Lower lobe of right lung (tissue), 2 donors: ENCODE measurements around the gene ALDH3A1. TPM values are rescaled to one million over a fixed set of nuclear protein-coding genes. Genes with fewer than 3 reads are reported as not detected.

ENCODE experiments used
- ATAC-seq, 2 donors: fragments of 200-7000 bp; cut with Tn5 transposase; one replicate each; pipeline ENCODE4 v1.9.1; 2020 to 2022; ENCODE audit warnings: mild to moderate bottlenecking in 2 of 2, moderate library complexity in 2 of 2
- DNase-seq: peaks from one replicate; pipeline ENCODE4 v3.0.0-alpha.2; 2020
- H3K27ac ChIP-seq: fragments of 200-600 bp; one replicate; pipeline ENCODE4 v1.8.0; 2022
- H3K27me3 ChIP-seq: fragments of 200-600 bp; one replicate; pipeline ENCODE4 v1.8.0; 2022; ENCODE audit warnings: low read depth
- H3K36me3 ChIP-seq: fragments of 200-600 bp; one replicate; pipeline ENCODE4 v1.8.0; 2022; ENCODE audit warnings: mild to moderate bottlenecking
- H3K4me1 ChIP-seq: fragments of 200-600 bp; one replicate; pipeline ENCODE4 v1.8.0; 2022
- H3K4me3 ChIP-seq: fragments of 200-600 bp; one replicate; pipeline ENCODE4 v1.8.0; 2022; ENCODE audit warnings: mild to moderate bottlenecking
- H3K9me3 ChIP-seq: fragments of 200-600 bp; one replicate; pipeline ENCODE4 v1.8.0; 2022
- intact Hi-C: fragments of 100-400 bp; cut with DNase I; formaldehyde crosslinking; loops from one replicate; pipeline ENCODE4 v1.11.0; 2022
- total RNA-seq: library from RNA; stranded (reverse); fragmentation: NEBNext Ultra II Directional; extraction: Animal tissue kit (Norgen Biotek cat#: 25700); gene quantifications from one replicate; pipeline ENCODE4 v1.2.1, GENCODE V29; 2021
- TF ChIP-seq, protein P1 (sequence below): fragments of 200-600 bp; IDR thresholded peaks from one replicate; pipeline ENCODE4 v1.8.0; 2022; ENCODE audit warnings: antibody characterized with exemption, mild to moderate bottlenecking
- donor health status: DM: no; HTN: yes; CAD: no; lungs with severe emphysema.

Gene ALDH3A1
- total RNA-seq, 1 donor from 2014 or later, result 6.7 TPM

GRCh38 chr17:19708431-19709175, 39.5 kb downstream of the ALDH3A1 start:
- Histone ChIP-seq H3K27ac (no peak overlapping the region), H3K27me3 (no peaks in the 10 kb centered on the region), H3K36me3 (no peaks in the 10 kb centered on the region), H3K4me1 (peaks cover 14% of the 10 kb centered on the region), H3K4me3 (no peak overlapping the region), H3K9me3 (no peaks in the 10 kb centered on the region)
- no peak for ATAC-seq
- TF ChIP-seq, protein P1, sequence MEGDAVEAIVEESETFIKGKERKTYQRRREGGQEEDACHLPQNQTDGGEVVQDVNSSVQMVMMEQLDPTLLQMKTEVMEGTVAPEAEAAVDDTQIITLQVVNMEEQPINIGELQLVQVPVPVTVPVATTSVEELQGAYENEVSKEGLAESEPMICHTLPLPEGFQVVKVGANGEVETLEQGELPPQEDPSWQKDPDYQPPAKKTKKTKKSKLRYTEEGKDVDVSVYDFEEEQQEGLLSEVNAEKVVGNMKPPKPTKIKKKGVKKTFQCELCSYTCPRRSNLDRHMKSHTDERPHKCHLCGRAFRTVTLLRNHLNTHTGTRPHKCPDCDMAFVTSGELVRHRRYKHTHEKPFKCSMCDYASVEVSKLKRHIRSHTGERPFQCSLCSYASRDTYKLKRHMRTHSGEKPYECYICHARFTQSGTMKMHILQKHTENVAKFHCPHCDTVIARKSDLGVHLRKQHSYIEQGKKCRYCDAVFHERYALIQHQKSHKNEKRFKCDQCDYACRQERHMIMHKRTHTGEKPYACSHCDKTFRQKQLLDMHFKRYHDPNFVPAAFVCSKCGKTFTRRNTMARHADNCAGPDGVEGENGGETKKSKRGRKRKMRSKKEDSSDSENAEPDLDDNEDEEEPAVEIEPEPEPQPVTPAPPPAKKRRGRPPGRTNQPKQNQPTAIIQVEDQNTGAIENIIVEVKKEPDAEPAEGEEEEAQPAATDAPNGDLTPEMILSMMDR, result no peak
- intact Hi-C loops, result no loop called here
- DNase-seq, result no peak

GRCh38 chr17:19707728-19708221, 40.3 kb downstream of the ALDH3A1 start:
- peaks cover 23% of the 10 kb centered on the region for H3K4me1 ChIP-seq
- H3K27me3 ChIP-seq, result no peaks in the 10 kb centered on the region
- H3K4me3 ChIP-seq, result no peak overlapping the region
- TF ChIP-seq, protein P1, result no peak
- no peak overlapping the region for H3K27ac ChIP-seq
- no peak for DNase-seq
- ATAC-seq, result peak in 1 of 2 donors; percentile 3
- H3K36me3 ChIP-seq, result no peaks in the 10 kb centered on the region
- no peaks in the 10 kb centered on the region for H3K9me3 ChIP-seq
- intact Hi-C loops, result no loop called here

DNA sequence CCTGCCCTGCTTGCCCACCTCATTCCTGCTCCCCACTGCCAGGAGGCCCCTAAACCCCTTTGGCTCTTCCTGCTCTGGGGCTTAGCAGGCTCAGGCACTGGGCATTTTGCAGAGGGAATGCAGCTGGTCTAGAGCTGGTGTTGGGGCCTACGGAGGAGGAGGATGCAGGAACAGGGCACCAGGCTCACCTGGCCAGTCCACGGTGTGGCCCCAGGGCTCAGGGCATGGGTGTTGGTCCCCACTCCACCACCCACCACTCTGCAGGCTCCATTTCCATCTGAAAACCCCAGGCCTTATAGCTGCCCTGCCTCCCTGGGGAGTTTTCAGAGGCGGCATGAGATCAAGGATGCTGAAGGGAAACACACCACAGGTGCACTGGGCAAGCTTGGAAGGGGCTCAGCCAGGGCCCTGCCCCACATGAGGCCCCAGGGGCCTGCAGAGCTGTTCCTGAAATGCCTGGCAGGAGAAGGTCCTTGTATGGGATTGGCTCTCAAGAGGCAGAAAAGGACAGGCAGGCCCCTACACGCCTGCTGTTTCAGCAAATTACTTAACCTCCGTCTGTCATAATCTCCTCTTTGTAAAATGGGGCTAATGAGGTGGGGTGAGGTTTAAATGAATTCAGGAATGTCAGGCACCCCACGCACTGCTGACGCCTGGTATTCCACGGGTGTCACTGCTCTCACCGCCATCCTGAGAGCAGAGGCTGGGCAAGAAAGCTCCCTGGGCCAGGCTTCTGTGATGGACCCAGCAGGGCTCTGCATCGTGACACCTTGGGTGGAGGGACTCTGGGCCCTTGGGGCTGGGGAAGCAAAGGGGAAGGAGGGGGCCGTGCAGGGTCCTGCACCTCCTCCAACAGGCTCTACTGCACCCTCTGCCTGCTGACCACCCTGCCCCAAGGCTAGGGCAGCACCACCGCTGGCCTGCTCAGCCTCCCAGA, 41.0 kb downstream of the ALDH3A1 start:
- no peaks in the 10 kb centered on the region for H3K36me3 ChIP-seq
- H3K27me3 ChIP-seq, result no peaks in the 10 kb centered on the region
- no peak overlapping the region for H3K27ac ChIP-seq
- intact Hi-C loops, result no loop called here
- peaks cover 27% of the 10 kb centered on the region for H3K4me1 ChIP-seq
- H3K9me3 ChIP-seq, result no peaks in the 10 kb centered on the region
- H3K4me3 ChIP-seq, result no peak overlapping the region
- no peak for DNase-seq
- no peak for ATAC-seq
- TF ChIP-seq, protein P1, result no peak

- H3K9me3 ChIP-seq, result no peaks in the 10 kb centered on the region
- intact Hi-C loops, result no loop called here
- no peaks in the 10 kb centered on the region for H3K27me3 ChIP-seq
- no peaks in the 10 kb centered on the region for H3K36me3 ChIP-seq
- ATAC-seq, result no peak
- TF ChIP-seq, protein P1, result no peak
- H3K4me1 ChIP-seq, result peaks cover 27% of the 10 kb centered on the region
- H3K4me3 ChIP-seq, result no peak overlapping the region
- no peak for DNase-seq
- H3K27ac ChIP-seq, result no peak overlapping the region
Measured at GRCh38 chr17:19705771-19706770, 42.0 kb downstream of the ALDH3A1 start.

DNA sequence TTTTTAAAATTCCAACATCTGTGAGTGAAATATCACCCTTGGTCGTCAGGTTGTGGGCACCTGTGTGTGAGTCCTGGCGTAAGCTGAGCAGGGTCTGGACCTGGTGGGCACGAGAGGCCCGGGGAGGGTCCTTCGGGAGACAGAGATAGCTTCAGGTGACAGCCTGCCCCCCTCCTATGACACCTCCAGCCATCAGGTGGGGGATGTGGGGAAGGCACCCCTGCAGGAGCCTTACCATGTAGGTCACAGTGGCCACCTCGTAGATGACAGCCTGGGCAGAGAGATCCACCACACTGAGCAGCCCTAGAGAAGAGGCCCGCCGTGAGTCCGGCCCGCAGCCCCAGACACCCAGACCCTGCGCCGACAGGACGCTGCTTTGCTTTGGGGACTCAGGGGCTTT, 42.9 kb downstream of the ALDH3A1 start:
- Histone ChIP-seq H3K27me3 (no peaks in the 10 kb centered on the region), H3K4me1 (peaks cover 27% of the 10 kb centered on the region), H3K9me3 (no peaks in the 10 kb centered on the region), H3K36me3 (no peaks in the 10 kb centered on the region), H3K4me3 (no peak overlapping the region), H3K27ac (no peak overlapping the region)
- TF ChIP-seq, protein P1, result no peak
- intact Hi-C loops, result no loop called here
- ATAC-seq, result no peak
- DNase-seq, result no peak
